HEK293 (cell line): ENCODE results near the gene PKP2.

Experiments
- CTCF ChIA-PET: fragments of 350-600 bp; formaldehyde crosslinking; extraction: SDS; loops from one replicate; lab custom pipeline; 2021; ENCODE audit warnings: antibody characterized with exemption; lab: Yijun Ruan, JAX
- POLR2A ChIA-PET: fragments of 300-600 bp; formaldehyde crosslinking; extraction: SDS; loops from one replicate; lab custom pipeline; 2020; ENCODE audit warnings: antibody characterized with exemption, inconsistent platforms; lab: Yijun Ruan, JAX
- H3K27ac ChIP-seq: fragments of 200-500 bp; sonication (Bioruptor generic); 2 replicates; pipeline ENCODE4 v1.5.1; 2014; ENCODE audit warnings: low read depth, low read length, control low read depth, inconsistent platforms; ENCODE audit errors: extremely low read depth
- H3K36me3 ChIP-seq, 2 experiments: fragments of 200-500 bp in 1 of 2; sonication (Bioruptor generic) in 1 of 2; 1 replicate in 1 of 2; 2 replicates in 1 of 2; pipeline ENCODE4 v1.5.1; 2014 to 2017; ENCODE audit warnings: inconsistent platforms in 2 of 2, low read length in 2 of 2; ENCODE audit not compliant: control insufficient read depth in 2 of 2, insufficient read depth in 1 of 2
- H3K4me1 ChIP-seq: fragments of 200-500 bp; sonication (Bioruptor generic); 2 replicates; pipeline ENCODE4 v1.5.1; 2014; ENCODE audit warnings: mild to moderate bottlenecking, low read length, inconsistent platforms; ENCODE audit not compliant: control insufficient read depth, insufficient read depth
- H3K4me3 ChIP-seq: 2 replicates; pipeline ENCODE4 v1.5.1; 2011; ENCODE audit warnings: low read depth, mild to moderate bottlenecking, control low read depth, low read length, moderate library complexity
- H3K9me3 ChIP-seq: fragments of 200-500 bp; sonication (Bioruptor generic); 2 replicates; pipeline ENCODE4 v1.5.1; 2014; ENCODE audit warnings: low read depth, low read length, inconsistent platforms; ENCODE audit not compliant: control insufficient read depth, insufficient read depth
- BCL6B ChIP-seq: fragments of 450-650 bp; formaldehyde crosslinking; IDR thresholded peaks from 2 replicates; pipeline ENCODE4 v1.5.1; 2017; ENCODE audit warnings: missing biosample characterization, missing genetic modification characterization
- OSR2 ChIP-seq: fragments of 450-650 bp; formaldehyde crosslinking; IDR thresholded peaks from 2 replicates; pipeline ENCODE4 v1.5.1; 2016; ENCODE audit warnings: missing biosample characterization, missing genetic modification characterization
- ZBTB11 ChIP-seq: fragments of 450-650 bp; formaldehyde crosslinking; conservative IDR thresholded peaks from 2 replicates; pipeline ENCODE4 v1.5.1; 2016; ENCODE audit warnings: low read depth, missing biosample characterization, missing genetic modification characterization
- ZBTB20 ChIP-seq: fragments of 450-650 bp; formaldehyde crosslinking; IDR thresholded peaks from 2 replicates; pipeline ENCODE4 v1.5.1; 2016; ENCODE audit warnings: missing biosample characterization, missing genetic modification characterization
- ZBTB48 ChIP-seq: fragments of 450-650 bp; formaldehyde crosslinking; IDR thresholded peaks from 2 replicates; pipeline ENCODE4 v1.5.1; 2016; ENCODE audit warnings: missing biosample characterization, missing genetic modification characterization
- ZBTB7A ChIP-seq: fragments of 450-650 bp; formaldehyde crosslinking; IDR thresholded peaks from 2 replicates; pipeline ENCODE4 v1.5.1; 2016; ENCODE audit warnings: low read depth, missing biosample characterization, missing genetic modification characterization
- ZNF121 ChIP-seq: fragments of 450-650 bp; formaldehyde crosslinking; IDR thresholded peaks from 2 replicates; pipeline ENCODE4 v1.5.1; 2016; ENCODE audit warnings: missing biosample characterization, missing genetic modification characterization
- ZNF16 ChIP-seq: fragments of 450-650 bp; formaldehyde crosslinking; IDR thresholded peaks from 2 replicates; pipeline ENCODE4 v1.5.1; 2016; ENCODE audit warnings: low read depth, missing biosample characterization, missing genetic modification characterization
- ZNF175 ChIP-seq: fragments of 450-650 bp; formaldehyde crosslinking; IDR thresholded peaks from 2 replicates; pipeline ENCODE4 v1.5.1; 2016; ENCODE audit warnings: missing biosample characterization, missing genetic modification characterization
- ZNF239 ChIP-seq: fragments of 450-650 bp; formaldehyde crosslinking; IDR thresholded peaks from 2 replicates; pipeline ENCODE4 v1.5.1; 2016; ENCODE audit warnings: missing biosample characterization, missing genetic modification characterization
- ZNF280D ChIP-seq: fragments of 450-650 bp; formaldehyde crosslinking; IDR thresholded peaks from 2 replicates; pipeline ENCODE4 v1.5.1; 2016; ENCODE audit warnings: missing biosample characterization, missing genetic modification characterization
- ZNF335 ChIP-seq: fragments of 450-650 bp; formaldehyde crosslinking; conservative IDR thresholded peaks from 2 replicates; pipeline ENCODE4 v1.5.1; 2016; ENCODE audit warnings: missing biosample characterization, missing genetic modification characterization
- ZNF473 ChIP-seq: fragments of 450-650 bp; formaldehyde crosslinking; IDR thresholded peaks from 2 replicates; pipeline ENCODE4 v1.5.1; 2017; ENCODE audit warnings: missing biosample characterization, missing genetic modification characterization
- ZNF48 ChIP-seq: fragments of 450-650 bp; formaldehyde crosslinking; IDR thresholded peaks from 2 replicates; pipeline ENCODE4 v1.5.1; 2016; ENCODE audit warnings: missing biosample characterization, missing genetic modification characterization
- ZNF555 ChIP-seq: fragments of 450-650 bp; formaldehyde crosslinking; conservative IDR thresholded peaks from 2 replicates; pipeline ENCODE4 v1.5.1; 2017; ENCODE audit warnings: missing biosample characterization, mild to moderate bottlenecking, missing genetic modification characterization, inconsistent platforms
- ZNF626 ChIP-seq: fragments of 450-650 bp; sonication (Bioruptor Pico); formaldehyde crosslinking; IDR thresholded peaks from 2 replicates; pipeline ENCODE4 v1.5.1; 2018; ENCODE audit warnings: missing biosample characterization, missing genetic modification characterization, inconsistent platforms
- ZNF654 ChIP-seq: fragments of 450-650 bp; formaldehyde crosslinking; IDR thresholded peaks from 2 replicates; pipeline ENCODE4 v1.5.1; 2016; ENCODE audit warnings: low read depth, missing biosample characterization, missing genetic modification characterization
- ZNF692 ChIP-seq: fragments of 450-650 bp; formaldehyde crosslinking; IDR thresholded peaks from 2 replicates; pipeline ENCODE4 v1.5.1; 2016; ENCODE audit warnings: missing biosample characterization, missing genetic modification characterization
- ZNF704 ChIP-seq: fragments of 450-650 bp; formaldehyde crosslinking; IDR thresholded peaks from 2 replicates; pipeline ENCODE4 v1.5.1; 2016; ENCODE audit warnings: missing biosample characterization, missing genetic modification characterization
- ZXDB ChIP-seq: fragments of 450-650 bp; formaldehyde crosslinking; IDR thresholded peaks from 2 replicates; pipeline ENCODE4 v1.5.1; 2016; ENCODE audit warnings: missing biosample characterization, missing genetic modification characterization

The PKP2 gene

GRCh38 chr12:32903318-32903717 is 6.7 kb upstream of the PKP2 start (continued):
- no peak for TF ChIP-seq ZNF280D (tag by site-specific recombination)
- TF ChIP-seq ZNF16 (tag by site-specific recombination) = no peak
- no peak for TF ChIP-seq ZBTB7A (tag by site-specific recombination)
- no peak for TF ChIP-seq ZBTB48 (tag by site-specific recombination)
- TF ChIP-seq ZNF626 = no peak
- TF ChIP-seq ZNF121 (tag by site-specific recombination) = no peak

- TF ChIP-seq ZNF473 (tag by site-specific recombination) = no peak
- Histone ChIP-seq H3K4me3 (no peak overlapping the region), H3K36me3 (no peaks in the 10 kb centered on the region), H3K4me1 (peaks cover 28% of the 10 kb centered on the region), H3K27ac (no peak overlapping the region), H3K9me3 (no peaks in the 10 kb centered on the region)
- CTCF ChIA-PET = interaction anchor here (1.0 kb wide), 1 partner anchor 146 kb away, joined by 3 read pairs; the partner anchor contains the start of gene YARS2
- POLR2A ChIA-PET = no interaction called here
Observed at GRCh38 chr12:32902287-32902997, 5.9 kb upstream of the PKP2 start.

- Histone ChIP-seq H3K36me3 (no peaks in the 10 kb centered on the region), H3K27ac (peak overlapping the region; percentile 41; the same call in 1 of the 2 replicates), H3K4me3 (no peak overlapping the region), H3K4me1 (peaks cover 29% of the 10 kb centered on the region), H3K9me3 (no peaks in the 10 kb centered on the region)
- ChIA-PET CTCF (no interaction called here), POLR2A (no interaction called here)
- peak; percentile 56 for TF ChIP-seq ZNF335 (tag by site-specific recombination)
- no peak for TF ChIP-seq ZNF704 (tag by site-specific recombination)
- no peak for TF ChIP-seq ZBTB11 (tag by site-specific recombination)
- TF ChIP-seq ZNF175 (tag by site-specific recombination) = no peak
- peak; percentile 33; the same call in 1 of the 2 replicates for TF ChIP-seq ZXDB (tag by site-specific recombination)
- TF ChIP-seq ZNF555 (tag by site-specific recombination) = no peak
- no peak for TF ChIP-seq ZBTB20 (tag by site-specific recombination)
- no peak for TF ChIP-seq BCL6B (tag by site-specific recombination)
- no peak for TF ChIP-seq ZNF692
- TF ChIP-seq OSR2 = peak; percentile 78
- TF ChIP-seq ZNF654 (tag by site-specific recombination) = no peak
- no peak for TF ChIP-seq ZNF48 (tag by site-specific recombination)
- TF ChIP-seq ZNF239 = no peak
Observed at GRCh38 chr12:32901553-32901952, 5.0 kb upstream of the PKP2 start.
